Esophagus (tissue), 2 donors: ENCODE results near the gene NPL. TPM values are rescaled to one million over a fixed set of nuclear protein-coding genes. Genes with fewer than 3 reads are reported as not detected.

Experiments used
- H3K27ac ChIP-seq, 2 donors: one replicate each; pipeline ENCODE4 v1.5.1; 2013; ENCODE audit warnings: low read depth in 2 of 2, mild to moderate bottlenecking in 2 of 2, inconsistent platforms in 1 of 2, low read length in 1 of 2, moderate library complexity in 1 of 2
- H3K27me3 ChIP-seq, 2 donors: one replicate each; pipeline ENCODE4 v1.6.1; 2013; ENCODE audit warnings: low read length in 2 of 2, control low read depth in 1 of 2, mild to moderate bottlenecking in 1 of 2; ENCODE audit not compliant: insufficient read depth in 2 of 2, control insufficient read depth in 1 of 2
- H3K36me3 ChIP-seq, 2 donors: one replicate each; pipeline ENCODE4 v1.6.1; 2013; ENCODE audit warnings: low read length in 1 of 2; ENCODE audit not compliant: control insufficient read depth in 2 of 2, insufficient read depth in 2 of 2
- H3K4me1 ChIP-seq, 2 donors: one replicate each; pipeline ENCODE4 v1.6.1; 2013; ENCODE audit warnings: low read length in 1 of 2; ENCODE audit not compliant: control insufficient read depth in 2 of 2, insufficient read depth in 2 of 2
- H3K4me3 ChIP-seq, 2 donors: one replicate each; pipeline ENCODE4 v1.5.1; 2013; ENCODE audit warnings: low read length in 2 of 2, mild to moderate bottlenecking in 2 of 2, low read depth in 1 of 2, moderate library complexity in 1 of 2
- H3K9me3 ChIP-seq, 2 donors: one replicate each; pipeline ENCODE4 v1.6.1; 2013; ENCODE audit warnings: mild to moderate bottlenecking in 2 of 2, low read depth in 1 of 2, low read length in 1 of 2, moderate library complexity in 1 of 2; ENCODE audit not compliant: control insufficient read depth in 2 of 2, insufficient read depth in 1 of 2
- WGBS, 2 donors: extraction: QIAGEN DNeasy Blood & Tissue Kit; methylation state at CpG; one replicate each; pipeline ENCODE4 v1.1.7; 2013; 5-methylcytosine and 5-hydroxymethylcytosine counted together
- polyA plus RNA-seq, 2 donors: library from polyadenylated mRNA; stranded (reverse); fragments of 200-250 nt; gene quantifications; one replicate each; pipeline ENCODE4 v1.2.3, GENCODE V29; 2013
- donor health status: healthy with polysubstance abuse.
- donor health status: Bipolar disorder and iron deficiency.

The NPL gene
- polyA plus RNA-seq, 2 donors, result 5.5 to 7.2 TPM

DNA sequence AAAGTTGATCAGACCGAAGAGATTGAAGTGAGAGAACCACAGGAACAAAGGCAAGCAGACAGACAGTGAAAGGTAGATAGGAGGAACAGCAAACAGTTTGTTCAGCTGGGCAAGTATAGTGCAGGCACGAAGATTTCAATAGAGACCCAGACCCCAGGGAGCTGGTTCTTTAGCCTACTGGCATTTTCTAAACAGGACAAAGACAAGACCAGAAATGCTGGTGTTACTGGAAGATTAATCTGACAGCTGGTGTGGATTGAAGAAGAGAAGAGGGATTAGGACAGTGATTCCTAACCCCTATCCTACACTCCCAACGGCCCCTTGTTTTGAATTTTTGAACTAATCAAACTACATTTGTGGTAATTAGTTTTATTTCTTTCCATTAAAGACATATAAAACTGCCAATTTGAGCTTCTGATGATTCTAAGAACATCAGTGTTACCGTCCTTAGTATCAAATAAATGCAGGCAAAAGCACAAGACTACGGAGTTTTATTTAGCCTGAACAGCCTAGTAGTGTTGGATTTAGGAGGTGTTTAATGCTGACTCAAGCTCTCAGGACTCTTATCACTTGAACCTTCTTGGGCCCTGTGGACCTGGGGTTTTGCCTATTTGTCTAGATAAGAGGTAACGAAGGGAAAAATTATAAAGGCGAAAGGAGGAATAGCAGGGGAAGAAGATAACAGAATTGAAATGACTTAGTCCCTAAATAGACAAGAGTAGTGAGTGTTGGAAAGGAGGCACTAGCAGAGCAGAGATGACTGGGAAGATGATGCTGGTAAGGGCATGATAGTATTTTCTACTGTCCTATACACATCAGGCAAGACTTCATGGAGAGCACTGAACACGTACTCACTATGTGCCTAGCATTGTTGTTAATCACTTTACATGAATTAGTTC is 2.0 kb downstream of the NPL start:
- Histone ChIP-seq H3K4me1 (no peaks in the 10 kb centered on the region), H3K9me3 (no peaks in the 10 kb centered on the region), H3K4me3 (no peak overlapping the region), H3K36me3 (peaks cover 0 to 3% of the 10 kb centered on the region in 2 donors), H3K27me3 (no peaks in the 10 kb centered on the region), H3K27ac (no peak overlapping the region)
- 80 to 85% methylated on average over 8 of the region's 8 CpGs for WGBS, 2 donors

GRCh38 chr1:182794091-182794490 is 4.5 kb downstream of the NPL start:
- H3K4me1 ChIP-seq, result no peaks in the 10 kb centered on the region
- no peak overlapping the region for H3K27ac ChIP-seq
- no peaks in the 10 kb centered on the region for H3K27me3 ChIP-seq
- H3K9me3 ChIP-seq, result no peaks in the 10 kb centered on the region
- WGBS, 2 donors, result 97 to 100% methylated on average over 2 of the region's 2 CpGs
- peaks cover 0 to 3% of the 10 kb centered on the region in 2 donors for H3K36me3 ChIP-seq
- H3K4me3 ChIP-seq, result no peak overlapping the region

DNA sequence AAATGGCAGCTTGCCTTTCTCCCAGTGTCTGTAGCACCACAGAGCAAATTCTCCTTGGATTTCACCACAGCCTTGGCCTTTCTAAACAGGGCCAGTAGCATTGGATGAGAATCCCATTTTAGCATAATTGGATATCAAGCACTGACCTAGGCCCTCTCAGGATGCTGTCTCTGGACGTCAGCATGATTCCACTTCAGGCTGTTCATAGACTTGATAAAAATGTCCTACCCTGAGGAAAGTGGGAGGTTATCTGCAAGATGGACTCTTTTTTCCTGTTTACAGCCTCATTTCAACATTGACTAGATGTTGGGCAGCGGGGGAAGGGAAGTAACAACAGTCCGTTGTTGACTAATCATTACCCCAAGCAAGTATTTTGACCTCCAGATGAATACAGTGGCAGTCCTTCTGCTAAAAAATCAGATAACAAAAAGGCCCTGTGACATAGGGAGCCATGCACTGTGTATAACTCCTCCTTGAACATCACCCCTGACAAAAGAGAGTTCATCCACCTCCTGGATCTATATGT is 5.2 kb downstream of the NPL start:
- H3K27ac ChIP-seq, result no peak overlapping the region
- 86 to 90% methylated on average over 3 of the region's 3 CpGs for WGBS, 2 donors
- no peaks in the 10 kb centered on the region for H3K27me3 ChIP-seq
- H3K9me3 ChIP-seq, result no peaks in the 10 kb centered on the region
- H3K4me1 ChIP-seq, result no peaks in the 10 kb centered on the region
- no peak overlapping the region for H3K4me3 ChIP-seq
- H3K36me3 ChIP-seq, result peaks cover 0 to 3% of the 10 kb centered on the region in 2 donors

GRCh38 chr1:182795563-182796228 is 6.1 kb downstream of the NPL start:
- no peak overlapping the region for H3K27ac ChIP-seq

GRCh38 chr1:182802006-182802803 is 12.6 kb downstream of the NPL start:
- no peaks in the 10 kb centered on the region for H3K27me3 ChIP-seq
- H3K4me1 ChIP-seq, result no peaks in the 10 kb centered on the region
- H3K36me3 ChIP-seq, result peaks cover 4 to 12% of the 10 kb centered on the region in 2 donors
- H3K27ac ChIP-seq, result peak overlapping the region in 1 of 2 donors; percentile 34
- WGBS, 2 donors, result 56 to 68% methylated on average over 4 of the region's 4 CpGs
- H3K4me3 ChIP-seq, result no peak overlapping the region
- no peaks in the 10 kb centered on the region for H3K9me3 ChIP-seq

More at GRCh38 chr1:182795563-182796228, 6.1 kb downstream of the NPL start:
- Histone ChIP-seq H3K4me3 (no peak overlapping the region), H3K27me3 (no peaks in the 10 kb centered on the region), H3K9me3 (no peaks in the 10 kb centered on the region), H3K4me1 (no peaks in the 10 kb centered on the region), H3K36me3 (peaks cover 0 to 3% of the 10 kb centered on the region in 2 donors)
- 57 to 60% methylated on average over 8 of the region's 8 CpGs for WGBS, 2 donors

DNA sequence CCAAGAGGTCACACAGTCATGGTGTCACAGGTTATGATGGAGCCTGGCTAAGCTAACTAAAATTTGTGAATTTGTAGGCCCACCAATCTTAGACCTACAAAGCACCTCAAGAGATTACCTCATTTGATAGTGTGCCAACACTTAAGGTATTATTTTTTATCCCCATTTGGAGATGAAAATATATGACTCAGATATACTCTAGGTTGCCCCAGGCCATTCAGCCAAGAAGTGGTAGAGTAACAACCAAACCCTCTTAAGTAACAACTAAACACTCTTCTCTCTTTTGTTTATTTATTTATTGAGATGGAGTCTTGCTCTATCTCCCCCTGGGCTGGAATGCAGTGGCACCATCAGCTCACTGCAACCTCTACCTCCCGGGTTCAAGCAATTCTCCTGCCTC is 14.3 kb downstream of the NPL start:
- Histone ChIP-seq H3K9me3 (no peaks in the 10 kb centered on the region), H3K27ac (no peak overlapping the region), H3K27me3 (no peaks in the 10 kb centered on the region), H3K4me1 (no peaks in the 10 kb centered on the region), H3K36me3 (peaks cover 4 to 12% of the 10 kb centered on the region in 2 donors), H3K4me3 (no peak overlapping the region)
- 72 to 73% methylated on average over 1 of the region's 1 CpG for WGBS, 2 donors

DNA sequence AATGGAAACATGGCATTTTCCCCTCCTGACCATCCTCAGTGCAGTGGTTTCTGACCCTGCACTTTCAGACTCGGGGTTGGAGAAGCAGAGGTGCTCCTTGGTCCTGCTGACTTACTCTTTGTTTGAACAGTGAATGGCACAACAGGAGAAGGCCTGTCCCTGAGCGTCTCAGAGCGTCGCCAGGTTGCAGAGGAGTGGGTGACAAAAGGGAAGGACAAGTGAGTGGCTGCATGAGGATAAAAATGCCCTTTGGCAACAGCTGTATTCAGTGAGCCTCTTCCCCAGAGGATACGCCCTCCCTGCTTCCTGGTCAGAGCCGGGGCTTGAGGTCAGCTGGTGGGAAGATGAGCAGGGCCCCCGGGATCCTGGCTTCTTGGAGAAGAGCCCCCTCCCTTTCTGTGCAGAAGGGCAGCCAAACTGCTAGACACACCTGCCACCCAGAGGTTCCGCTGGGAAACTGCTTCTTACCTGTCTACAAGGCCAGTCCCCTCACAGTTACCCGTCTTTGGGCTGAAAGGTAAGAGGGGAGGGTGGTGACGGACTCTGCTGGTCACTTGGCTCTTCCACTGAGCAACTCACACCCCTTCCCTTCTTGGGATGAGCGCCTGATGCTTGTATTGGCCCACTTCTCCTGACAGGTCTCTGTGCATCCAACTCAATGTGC is 16.6 kb downstream of the NPL start:
- 75 to 78% methylated on average over 11 of the region's 11 CpGs for WGBS, 2 donors

GRCh38 chr1:182807907-182808306 is 18.3 kb downstream of the NPL start:
- Histone ChIP-seq H3K4me1 (no peaks in the 10 kb centered on the region), H3K27ac (no peak overlapping the region), H3K27me3 (no peaks in the 10 kb centered on the region), H3K9me3 (no peaks in the 10 kb centered on the region), H3K4me3 (no peak overlapping the region), H3K36me3 (peaks cover 4 to 15% of the 10 kb centered on the region in 2 donors)
- 78 to 84% methylated on average over 3 of the region's 3 CpGs for WGBS, 2 donors

More for the DNA sequence above, 16.6 kb downstream of the NPL start:
- H3K36me3 ChIP-seq, result peaks cover 4 to 12% of the 10 kb centered on the region in 2 donors
- no peak overlapping the region for H3K4me3 ChIP-seq
- H3K4me1 ChIP-seq, result no peaks in the 10 kb centered on the region
- H3K27ac ChIP-seq, result no peak overlapping the region
- no peaks in the 10 kb centered on the region for H3K9me3 ChIP-seq
- H3K27me3 ChIP-seq, result no peaks in the 10 kb centered on the region
